ENCODE data around the gene ALDH1L2.

DNA sequence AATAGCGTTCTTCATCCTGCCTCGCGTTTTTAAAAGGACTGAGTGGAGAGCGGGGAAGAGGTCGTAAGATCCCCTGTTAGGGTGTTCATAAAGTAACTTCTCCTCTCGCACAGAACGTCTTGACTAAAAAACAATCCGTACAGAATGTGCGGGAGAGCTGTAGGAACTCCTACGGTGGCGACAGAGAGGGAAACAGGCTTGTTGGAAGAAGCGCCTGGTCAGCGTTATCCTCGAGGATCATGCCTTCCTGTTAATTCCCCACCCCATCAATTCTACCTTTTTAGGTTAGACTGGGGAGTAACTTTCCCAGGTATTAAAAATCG is 22.9 kb upstream of the ALDH1L2 start:
- TF ChIP-seq, protein P1, sequence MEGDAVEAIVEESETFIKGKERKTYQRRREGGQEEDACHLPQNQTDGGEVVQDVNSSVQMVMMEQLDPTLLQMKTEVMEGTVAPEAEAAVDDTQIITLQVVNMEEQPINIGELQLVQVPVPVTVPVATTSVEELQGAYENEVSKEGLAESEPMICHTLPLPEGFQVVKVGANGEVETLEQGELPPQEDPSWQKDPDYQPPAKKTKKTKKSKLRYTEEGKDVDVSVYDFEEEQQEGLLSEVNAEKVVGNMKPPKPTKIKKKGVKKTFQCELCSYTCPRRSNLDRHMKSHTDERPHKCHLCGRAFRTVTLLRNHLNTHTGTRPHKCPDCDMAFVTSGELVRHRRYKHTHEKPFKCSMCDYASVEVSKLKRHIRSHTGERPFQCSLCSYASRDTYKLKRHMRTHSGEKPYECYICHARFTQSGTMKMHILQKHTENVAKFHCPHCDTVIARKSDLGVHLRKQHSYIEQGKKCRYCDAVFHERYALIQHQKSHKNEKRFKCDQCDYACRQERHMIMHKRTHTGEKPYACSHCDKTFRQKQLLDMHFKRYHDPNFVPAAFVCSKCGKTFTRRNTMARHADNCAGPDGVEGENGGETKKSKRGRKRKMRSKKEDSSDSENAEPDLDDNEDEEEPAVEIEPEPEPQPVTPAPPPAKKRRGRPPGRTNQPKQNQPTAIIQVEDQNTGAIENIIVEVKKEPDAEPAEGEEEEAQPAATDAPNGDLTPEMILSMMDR (IDR thresholded peaks at IDR 0.05): no peak
- no peak for TF ChIP-seq POLR2A (IDR thresholded peaks at IDR 0.05)
- no peak for TF ChIP-seq EP300 (IDR thresholded peaks at IDR 0.05)
